HCEC 1CT (cell line): ENCODE results near the gene LDAH.

Source experiments
- DNase-seq: peaks from one replicate; pipeline ENCODE4 v3.0.0-alpha.2; 2017

The LDAH gene

DNA sequence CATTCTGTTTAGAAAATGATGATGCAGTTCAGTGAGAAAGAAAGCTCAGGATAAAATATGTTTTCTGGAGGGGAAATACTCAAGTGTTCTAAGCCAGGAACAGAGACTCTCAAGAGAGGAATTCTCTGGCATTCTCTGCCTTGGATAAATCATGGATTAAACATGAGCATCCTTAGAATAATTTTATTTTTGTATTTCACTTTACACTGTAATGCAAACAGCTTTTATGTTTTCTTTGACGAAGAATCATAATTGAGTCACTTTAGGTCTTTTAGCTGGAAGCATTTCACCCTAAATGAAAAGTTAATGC is 144.9 kb downstream of the LDAH start:
- DNase-seq: no peak

DNA sequence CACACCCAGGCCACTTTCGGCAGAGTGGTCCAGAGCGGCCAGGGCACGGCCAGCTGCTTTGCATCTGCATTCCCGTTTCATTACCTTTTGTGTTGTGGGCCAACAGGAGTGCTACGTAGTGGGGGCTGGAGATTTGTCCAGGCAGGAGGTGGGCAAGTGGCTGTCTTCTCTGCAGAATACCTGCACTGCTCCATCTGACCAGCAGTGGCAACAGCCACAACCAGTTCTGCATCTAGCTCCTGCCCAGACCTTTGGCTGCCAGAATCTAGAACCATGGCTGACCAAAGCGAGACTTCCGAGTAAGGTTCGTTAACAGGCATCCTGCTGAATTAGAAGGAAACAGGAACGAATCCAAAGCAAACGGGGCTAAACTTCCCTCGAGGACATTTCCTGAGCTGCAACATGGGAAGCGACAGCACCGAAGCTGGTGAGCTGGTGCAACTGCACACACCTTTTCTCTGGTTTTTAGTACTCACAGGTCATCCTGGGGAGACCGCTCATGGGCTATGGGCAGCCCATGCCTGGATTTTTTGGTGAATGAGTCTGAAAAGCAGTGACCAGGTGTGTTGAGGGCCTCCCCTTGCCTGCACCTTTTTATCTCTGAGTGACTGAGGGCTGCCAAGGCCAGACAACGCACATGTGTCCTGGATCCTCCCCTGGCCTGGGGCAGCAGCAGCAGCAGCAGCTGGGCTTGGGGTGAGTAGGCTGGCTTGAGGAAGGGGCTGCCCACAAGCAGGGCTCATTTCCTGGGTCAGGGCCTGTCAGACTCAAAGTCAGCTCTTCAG is 145.4 kb downstream of the LDAH start:
- DNase-seq: no peak

DNA sequence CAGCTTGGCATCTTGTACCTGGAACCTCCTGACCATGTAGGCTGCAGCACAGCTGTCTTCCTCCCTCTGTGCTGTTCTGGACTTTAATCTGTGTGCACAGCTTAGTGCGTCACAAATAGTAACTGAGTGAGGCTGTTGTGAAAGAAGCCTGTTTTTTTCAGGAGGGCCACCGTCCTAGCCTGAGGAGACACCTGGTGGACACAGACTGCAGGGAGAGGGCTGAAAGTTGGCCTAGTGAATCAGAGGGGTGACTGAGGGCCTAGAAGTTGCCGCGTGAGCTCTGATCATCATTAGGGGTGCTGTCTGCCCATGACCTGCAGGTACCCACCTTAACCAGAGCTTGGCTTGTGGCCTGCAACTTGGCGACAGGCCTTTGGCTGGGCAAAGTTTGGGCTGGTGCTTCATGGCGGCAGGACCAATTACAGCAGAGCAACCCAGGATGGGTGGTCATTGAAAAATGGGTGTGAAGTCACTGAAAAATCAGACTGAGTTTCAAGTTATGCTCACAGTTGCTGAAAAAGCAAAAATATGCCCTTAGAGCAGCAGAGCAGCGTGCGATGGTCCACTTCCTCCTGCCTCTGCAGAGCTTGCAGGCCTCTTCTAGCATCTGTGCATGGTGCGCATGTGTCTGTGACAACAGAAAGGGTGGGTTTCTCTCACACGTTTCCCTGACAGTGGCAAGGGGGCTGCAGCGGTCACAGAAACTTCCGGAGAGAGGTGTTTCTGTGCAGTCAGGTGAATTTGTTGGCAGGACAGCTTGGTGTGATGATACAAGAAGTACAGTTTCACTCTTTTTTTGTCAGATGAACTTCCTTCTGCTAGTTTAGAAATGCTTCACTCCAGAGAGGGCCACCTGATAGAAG is 146.3 kb downstream of the LDAH start:
- DNase-seq: no peak

DNA sequence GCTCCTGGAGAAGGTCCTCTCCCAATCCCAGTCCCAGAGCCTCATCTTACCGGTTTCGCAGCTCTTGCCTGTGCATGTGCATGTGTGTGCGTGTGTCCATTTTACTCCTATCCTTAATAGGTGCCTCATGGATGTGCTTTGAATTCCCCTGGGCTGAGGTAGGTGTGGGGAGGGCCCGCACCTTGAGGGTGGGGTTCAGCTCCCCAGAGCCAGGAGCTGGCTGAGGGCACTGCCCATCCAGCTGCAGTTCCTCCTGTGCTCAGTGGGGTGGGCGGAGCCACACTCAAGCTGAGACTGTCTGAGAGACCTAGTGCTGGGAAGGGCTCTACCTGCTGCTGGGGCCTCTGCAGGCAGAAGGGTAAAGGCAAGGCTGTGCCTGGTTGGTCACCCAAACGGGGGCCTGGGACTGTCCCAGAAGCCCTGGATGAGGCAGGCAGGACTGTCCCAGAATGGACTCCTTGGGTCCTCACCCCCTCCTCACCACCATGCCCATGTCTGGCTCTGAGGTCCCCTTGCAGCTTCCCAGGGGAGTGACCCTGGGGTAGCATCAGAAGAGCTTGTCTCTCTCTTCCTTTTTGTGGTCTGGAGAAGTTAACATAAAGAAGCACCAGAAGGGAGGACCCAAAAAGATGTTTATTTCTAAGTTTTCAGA is 147.1 kb downstream of the LDAH start:
- DNase-seq: no peak

DNA sequence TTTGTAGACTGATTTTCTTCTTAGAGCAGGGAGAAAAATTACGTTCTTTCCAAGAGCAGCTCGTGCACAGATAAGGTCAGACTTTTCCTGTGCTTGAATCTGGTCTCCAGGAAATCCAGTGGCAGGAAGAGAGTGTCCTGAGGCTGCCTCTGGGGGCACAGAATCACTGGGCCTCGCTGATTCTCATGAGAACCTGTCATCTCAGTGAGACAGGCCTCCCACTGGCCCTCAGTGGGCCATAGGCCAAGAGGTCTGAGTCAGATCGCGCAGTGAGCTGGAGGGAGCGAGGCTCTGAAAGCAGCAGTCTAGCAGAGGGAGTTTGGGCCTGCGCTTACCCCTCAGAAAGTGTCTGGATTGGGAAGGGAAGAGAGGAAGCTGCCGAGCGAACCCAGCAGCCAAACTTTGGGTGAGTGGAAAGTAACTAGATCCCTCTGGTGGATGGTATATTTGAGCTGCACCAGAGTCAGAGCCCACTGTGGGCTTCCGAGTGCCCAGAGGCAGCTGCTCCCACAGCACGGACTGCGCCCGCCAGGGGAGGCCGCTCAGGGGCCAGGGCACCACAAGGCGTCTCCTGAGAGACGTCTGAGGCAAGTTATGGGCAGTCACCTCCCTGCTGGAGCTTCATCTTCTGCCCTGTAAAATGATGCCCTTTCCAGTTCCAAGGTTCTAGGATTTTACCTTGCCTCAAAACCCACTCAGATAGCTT is 147.8 kb downstream of the LDAH start:
- peak; percentile 71 for DNase-seq

DNA sequence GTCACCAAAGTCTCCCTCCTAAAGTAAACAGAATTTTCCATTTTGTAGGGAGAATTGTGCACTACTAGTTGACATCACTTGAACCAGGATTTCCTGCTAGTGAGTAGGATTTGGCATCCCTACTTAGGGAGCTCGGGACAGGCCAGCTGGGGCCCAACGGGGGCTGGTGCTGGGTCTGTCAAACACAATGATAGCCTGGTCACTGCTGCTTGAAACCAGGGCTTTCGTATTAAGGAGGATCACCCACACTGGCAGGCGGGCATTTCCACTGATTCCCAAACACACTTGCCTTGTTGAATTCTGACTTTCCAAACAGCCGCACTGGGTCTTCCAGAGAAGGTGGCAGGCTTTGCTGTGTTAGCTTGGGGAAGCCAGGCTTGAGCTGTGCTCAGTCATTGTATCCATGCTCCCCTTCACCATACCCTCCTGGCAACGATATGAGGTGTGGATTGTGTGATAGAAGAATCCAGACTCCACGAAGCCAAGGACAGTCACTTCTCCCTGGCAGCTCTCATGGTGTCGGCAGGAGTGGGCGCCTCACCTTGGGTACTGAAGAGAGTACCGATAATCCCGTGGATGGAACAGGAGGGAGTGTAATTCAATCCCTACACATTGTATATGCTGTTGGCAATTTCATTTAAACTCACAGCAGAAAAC is 148.5 kb downstream of the LDAH start:
- no peak for DNase-seq

DNA sequence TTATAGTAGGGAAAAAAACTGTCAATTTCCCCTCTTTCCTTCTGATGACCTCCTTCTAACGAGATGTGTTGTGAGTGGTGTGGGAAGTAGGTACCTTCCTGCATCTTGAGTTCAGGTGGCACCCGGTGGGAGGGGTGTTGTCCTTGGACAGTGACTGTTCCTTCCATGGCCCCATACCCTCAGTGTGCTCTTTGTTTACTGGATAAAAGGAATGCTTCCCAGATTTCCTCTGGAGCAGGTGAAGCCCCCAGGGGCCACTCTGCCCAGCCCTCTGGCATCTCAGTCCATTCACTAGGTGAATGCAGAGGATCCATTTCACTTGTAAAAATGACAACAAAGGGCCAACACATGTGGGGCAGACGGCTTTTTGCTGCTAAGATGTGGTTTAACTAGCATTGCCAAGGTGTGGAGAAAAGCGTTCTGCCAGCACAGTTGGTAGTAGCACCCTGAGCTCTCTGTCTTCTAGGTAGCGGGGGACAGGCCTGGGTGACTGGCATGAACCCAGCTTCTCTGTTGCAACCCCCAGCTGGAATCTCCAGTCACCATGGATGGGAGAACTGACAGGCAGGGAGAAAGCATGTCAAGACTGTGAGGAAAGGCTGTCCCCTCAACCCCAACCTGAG is 149.1 kb downstream of the LDAH start:
- DNase-seq: no peak

DNA sequence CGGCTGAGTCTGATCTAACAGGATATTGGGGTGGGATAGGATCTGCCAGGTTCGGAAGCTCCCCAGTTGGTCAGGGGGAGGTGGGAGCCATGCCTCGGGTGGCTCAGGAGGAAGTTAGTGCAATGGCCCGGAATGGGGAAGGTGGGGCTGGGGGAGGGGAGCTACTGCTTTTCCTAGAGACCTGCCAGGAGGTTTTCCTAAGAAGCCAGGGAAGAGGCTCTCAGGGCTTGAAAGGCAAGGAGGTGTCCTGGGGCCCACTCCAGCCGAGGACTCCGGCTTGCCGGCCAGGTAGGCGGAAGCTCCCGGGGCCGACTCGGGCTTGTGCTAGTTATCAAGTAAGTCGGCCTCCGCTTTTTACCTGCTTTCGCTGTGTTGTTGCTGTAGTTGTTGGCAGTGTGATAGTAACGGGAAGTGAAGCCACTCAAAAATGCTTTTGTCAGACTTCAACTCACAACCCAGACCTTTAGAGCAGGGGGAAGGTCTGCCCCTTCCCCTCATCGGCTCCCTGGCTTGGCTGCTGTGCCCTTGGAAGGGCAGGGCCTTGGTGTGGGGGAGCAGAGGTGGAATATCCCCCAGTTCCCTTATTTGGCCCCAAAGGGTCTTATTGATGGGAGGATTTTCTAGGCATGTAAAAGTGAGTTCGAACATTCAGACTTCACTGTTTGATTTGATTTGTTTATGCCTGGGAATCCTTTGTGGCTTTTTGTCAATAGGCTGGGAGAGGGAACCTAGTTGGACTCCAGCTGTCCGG is 150.5 kb downstream of the LDAH start:
- DNase-seq: no peak

DNA sequence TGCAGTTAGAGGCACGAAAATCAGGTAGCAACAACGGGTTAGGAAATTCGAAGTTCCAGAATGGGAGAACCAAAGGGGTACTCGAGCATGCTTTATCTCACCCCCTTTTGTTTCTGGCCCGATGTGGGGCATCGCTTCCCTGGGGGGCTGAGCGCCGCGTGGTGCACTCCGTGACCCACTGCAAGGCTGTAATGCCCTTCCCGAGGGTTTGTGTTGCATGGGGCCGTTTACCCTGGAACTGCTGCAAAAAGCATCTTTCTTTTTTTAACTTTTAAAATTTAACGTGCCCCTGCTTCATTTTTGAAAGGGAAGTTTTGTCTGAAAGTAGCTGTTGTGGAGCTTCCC is 151.2 kb downstream of the LDAH start:
- DNase-seq: no peak

DNA sequence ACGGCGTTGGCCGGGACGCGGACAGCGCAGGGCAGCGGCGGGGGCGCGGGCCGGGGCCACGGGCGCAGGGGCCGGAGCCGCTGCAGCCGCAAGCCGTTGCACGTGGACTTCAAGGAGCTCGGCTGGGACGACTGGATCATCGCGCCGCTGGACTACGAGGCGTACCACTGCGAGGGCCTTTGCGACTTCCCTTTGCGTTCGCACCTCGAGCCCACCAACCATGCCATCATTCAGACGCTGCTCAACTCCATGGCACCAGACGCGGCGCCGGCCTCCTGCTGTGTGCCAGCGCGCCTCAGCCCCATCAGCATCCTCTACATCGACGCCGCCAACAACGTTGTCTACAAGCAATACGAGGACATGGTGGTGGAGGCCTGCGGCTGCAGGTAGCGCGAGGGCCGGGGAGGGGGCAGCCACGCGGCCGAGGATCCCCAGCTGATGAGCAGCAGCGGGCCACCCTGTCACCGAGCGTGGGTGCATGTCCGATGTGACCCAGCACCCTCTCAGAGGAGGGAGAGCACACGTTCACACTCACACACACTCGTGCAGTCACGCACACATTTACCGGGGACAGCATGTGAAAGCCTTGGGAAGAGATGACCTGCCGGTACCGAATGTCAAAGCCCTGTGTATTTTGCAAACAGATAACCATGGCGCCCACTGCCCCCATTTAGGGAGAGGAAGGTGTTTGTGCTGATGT is 151.7 kb downstream of the LDAH start:
- DNase-seq: no peak

DNA sequence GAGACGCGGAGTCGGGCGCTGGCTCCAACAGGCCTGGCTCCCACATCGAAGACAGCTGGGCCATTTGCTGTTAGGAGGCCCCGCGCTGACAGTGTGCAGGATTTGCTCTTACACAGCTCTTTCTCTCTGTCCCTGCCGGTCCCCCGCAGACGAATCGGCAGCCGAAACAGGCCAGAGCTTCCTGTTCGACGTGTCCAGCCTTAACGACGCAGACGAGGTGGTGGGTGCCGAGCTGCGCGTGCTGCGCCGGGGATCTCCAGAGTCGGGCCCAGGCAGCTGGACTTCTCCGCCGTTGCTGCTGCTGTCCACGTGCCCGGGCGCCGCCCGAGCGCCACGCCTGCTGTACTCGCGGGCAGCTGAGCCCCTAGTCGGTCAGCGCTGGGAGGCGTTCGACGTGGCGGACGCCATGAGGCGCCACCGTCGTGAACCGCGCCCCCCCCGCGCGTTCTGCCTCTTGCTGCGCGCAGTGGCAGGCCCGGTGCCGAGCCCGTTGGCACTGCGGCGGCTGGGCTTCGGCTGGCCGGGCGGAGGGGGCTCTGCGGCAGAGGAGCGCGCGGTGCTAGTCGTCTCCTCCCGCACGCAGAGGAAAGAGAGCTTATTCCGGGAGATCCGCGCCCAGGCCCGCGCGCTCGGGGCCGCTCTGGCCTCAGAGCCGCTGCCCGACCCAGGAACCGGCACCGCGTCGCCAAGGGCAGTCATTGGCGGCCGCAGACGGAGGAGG is 152.4 kb downstream of the LDAH start:
- DNase-seq: no peak

DNA sequence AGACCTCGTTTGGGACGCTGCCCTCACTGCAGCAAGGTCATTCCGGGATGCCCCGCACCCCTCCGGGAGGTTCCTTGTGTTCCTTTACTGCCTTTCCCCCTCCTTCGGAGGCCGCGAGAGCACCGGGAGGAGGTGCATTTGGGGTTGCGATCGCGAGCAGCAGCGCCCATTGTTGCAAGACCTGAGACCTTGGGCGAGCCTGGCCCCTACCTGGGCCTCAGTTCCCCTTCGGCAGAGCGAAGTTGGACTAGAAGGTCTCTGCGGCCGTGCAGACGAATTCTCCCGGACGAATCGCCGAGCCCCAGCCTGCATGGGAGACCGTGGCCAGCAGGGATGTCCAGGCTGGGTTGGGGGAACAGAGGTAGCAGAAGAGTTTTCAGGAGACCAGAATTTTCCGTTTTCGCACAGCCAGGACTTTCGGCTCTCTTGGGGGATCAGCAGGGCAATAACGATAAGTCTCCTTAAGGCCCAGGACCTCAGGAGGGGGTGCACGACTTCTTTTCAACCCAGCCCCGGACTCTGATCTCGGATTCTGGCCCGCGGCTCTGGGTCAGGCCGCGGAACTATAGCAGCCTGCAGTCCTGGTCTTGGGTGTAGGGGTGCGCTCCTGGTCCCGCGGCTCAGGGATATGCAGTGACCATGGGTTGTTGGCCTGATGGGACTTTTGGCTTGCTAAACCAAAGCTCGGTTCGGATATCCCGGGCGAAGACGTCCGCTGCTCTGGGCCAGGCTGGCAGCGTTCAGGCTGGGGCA is 153.2 kb downstream of the LDAH start:
- DNase-seq: no peak

DNA sequence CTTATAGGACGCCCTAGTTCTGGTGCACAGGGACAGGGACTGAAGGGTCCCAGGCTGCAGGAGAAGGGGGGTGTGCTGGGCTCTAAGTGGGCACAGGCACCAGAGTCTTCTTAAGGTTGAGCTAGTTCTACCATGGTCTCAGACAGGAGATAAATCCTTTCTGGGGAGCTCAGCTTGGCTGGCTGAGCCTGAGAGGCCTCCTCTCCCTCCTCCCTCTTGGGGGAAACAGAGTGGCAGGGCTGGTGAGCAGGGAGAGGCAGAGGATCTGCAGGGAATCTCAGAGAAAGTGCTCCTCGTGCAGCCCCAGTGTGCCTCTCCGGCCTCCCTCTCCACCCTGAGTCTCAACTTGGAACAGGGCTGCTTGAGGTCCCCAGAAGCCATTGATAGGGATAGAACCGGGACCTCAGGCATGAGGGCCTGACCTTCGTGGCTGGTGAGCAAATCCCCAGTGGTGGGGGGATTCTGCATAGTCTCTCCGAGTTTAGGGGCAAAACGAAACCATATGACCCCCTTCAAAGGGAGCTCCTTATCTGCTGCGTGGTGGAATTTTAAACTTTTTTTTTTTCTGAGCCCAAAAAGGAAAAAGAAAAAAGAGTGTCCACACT is 153.9 kb downstream of the LDAH start:
- DNase-seq: no peak

DNA sequence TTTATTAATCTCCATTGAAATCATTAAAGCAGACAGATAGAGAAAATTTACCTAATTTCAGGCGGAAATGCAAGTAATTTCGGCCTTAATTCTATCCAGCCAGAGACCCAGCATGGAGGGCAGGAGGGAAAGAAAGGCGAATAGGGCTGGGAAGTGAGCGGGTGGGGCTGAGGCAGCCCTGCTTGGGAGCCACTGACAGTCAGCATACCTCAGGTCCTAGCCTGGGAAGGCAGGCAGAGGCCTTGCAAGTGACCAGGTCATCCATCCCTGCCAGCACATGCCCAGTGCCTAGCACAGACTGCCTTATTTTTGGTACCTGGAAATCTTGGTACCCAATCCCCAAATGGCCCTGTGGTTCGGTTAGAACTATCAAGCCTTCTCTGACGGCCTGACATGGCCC is 154.4 kb downstream of the LDAH start:
- no peak for DNase-seq

DNA sequence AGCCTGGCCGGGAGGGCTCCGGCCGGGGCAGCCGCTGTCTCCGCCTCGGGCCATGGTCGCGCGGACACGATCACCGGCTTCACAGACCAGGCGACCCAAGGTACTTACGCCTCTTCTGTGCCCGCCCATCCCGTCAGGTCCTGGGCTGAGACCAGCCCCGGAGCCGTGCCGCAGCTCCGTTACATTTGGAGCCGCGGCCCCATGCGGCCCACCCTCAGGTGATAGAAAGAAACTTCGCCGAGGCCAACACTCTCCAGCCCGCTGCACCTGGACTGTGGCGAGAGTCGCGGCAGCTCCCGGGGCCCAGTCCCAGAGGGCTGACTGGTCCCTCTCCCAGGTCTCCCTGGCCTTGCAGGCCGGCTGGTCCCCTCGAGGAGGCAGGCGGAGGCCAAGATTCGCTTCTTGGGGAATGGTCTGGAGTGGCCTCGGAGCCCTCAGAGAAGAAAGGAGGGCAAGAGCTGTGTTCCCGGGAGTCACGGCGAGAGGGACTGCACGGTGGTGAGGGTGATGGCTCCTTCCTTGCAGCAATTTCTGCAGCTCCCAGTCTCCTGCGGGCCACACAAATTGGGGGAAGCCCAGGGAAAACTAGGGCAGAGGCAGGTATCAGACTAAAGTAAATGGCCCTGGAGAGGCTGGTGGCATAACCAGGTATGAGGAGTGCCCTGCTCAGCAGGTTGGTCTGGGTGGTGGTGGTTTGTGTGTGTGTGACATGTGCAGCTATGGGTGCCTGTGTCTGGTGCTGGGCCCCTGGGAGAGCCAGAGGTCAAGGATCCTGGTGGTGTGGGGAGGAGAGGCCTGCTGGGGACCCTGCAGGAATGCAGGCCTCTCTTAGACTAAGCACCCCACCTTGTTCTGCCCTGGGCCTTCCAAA is 155.1 kb downstream of the LDAH start:
- DNase-seq: no peak

DNA sequence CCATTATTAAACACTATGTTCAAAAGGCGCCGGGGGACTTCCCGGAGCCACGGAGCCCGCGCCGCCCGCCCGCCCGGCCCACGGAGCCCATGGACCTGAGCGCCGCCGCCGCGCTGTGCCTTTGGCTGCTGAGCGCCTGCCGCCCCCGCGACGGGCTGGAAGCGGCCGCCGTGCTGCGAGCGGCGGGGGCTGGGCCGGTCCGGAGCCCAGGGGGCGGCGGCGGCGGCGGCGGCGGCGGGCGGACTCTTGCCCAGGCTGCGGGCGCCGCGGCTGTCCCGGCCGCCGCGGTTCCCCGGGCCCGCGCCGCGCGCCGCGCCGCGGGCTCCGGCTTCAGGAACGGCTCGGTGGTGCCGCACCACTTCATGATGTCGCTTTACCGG is 155.8 kb downstream of the LDAH start:
- DNase-seq: no peak

DNA sequence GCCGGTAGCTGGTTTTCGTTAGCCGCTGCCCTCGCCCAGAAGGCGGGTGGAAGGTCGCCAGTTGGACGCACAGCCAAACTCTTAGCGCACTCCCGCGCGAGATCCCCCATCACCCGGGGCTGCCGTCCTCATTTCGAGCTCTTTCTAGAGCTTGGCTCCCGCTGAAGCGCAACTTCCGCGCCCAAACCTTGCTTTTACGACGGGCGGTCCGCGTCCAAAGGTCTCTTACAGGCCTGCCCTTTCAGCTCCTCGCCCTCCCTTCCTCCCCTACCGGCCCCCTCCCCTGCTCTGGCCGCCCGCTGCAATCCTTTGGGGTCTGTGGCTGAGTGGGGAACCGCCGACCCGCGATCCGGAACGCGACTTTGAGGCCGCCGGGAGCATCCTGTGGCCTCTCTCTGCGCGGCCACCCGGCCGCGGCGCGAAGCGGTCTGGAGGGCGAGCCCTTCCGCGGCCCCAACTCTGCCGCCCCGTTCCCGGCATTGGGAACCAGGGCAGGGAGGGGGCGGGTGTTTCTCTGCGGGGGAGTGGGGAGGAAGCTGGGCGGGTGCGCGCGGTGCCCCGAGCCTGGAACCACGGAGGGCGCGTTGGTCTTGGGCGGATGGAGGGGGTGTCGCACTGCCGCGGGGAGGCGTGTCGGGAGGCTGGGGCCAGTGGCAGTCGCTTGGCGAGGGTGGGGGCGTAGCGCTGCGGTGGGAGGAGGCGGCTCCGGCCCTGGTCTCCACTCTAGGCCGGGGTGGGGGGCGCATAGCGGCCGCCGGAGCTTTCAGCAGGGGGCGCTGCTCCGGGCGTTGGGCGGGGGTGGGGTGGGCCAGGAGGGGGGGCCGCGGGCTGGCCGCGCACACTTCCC is 156.4 kb downstream of the LDAH start, which contains the start of gene GDF7:
TSS of gene GDF7 (plus strand) at position 841 of the 847 bp plus-strand sequence. CDS start 96 bp downstream, outside the sequence.
- DNase-seq: no peak
